ENCODE data around the gene ABHD2.

DNA sequence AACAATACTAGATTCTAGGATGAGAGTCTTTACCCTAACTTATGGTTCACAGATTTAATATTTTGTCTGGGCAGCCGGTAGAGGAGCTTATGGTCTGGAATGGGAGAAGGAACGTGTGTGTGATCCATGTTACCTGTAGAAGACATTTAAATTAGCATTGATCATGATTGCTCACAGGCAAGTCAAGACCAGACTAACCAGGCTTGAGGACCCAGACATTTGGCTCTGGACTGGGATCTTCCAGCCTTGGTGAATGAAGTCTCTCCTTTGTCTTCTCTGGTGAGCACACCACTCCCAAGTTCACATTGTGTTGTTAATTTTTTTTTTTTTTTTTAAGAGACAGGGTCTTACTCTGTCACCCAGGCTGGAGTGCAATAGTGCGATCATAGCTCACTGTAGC is 11.7 kb downstream of the ABHD2 start:
- TF ChIP-seq, protein P1, sequence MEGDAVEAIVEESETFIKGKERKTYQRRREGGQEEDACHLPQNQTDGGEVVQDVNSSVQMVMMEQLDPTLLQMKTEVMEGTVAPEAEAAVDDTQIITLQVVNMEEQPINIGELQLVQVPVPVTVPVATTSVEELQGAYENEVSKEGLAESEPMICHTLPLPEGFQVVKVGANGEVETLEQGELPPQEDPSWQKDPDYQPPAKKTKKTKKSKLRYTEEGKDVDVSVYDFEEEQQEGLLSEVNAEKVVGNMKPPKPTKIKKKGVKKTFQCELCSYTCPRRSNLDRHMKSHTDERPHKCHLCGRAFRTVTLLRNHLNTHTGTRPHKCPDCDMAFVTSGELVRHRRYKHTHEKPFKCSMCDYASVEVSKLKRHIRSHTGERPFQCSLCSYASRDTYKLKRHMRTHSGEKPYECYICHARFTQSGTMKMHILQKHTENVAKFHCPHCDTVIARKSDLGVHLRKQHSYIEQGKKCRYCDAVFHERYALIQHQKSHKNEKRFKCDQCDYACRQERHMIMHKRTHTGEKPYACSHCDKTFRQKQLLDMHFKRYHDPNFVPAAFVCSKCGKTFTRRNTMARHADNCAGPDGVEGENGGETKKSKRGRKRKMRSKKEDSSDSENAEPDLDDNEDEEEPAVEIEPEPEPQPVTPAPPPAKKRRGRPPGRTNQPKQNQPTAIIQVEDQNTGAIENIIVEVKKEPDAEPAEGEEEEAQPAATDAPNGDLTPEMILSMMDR (tag by site-specific recombination; IDR thresholded peaks at IDR 0.05) = no peak
- no peak for TF ChIP-seq ZBTB1 (tag by site-specific recombination; IDR thresholded peaks at IDR 0.05)
- TF ChIP-seq, protein P2, sequence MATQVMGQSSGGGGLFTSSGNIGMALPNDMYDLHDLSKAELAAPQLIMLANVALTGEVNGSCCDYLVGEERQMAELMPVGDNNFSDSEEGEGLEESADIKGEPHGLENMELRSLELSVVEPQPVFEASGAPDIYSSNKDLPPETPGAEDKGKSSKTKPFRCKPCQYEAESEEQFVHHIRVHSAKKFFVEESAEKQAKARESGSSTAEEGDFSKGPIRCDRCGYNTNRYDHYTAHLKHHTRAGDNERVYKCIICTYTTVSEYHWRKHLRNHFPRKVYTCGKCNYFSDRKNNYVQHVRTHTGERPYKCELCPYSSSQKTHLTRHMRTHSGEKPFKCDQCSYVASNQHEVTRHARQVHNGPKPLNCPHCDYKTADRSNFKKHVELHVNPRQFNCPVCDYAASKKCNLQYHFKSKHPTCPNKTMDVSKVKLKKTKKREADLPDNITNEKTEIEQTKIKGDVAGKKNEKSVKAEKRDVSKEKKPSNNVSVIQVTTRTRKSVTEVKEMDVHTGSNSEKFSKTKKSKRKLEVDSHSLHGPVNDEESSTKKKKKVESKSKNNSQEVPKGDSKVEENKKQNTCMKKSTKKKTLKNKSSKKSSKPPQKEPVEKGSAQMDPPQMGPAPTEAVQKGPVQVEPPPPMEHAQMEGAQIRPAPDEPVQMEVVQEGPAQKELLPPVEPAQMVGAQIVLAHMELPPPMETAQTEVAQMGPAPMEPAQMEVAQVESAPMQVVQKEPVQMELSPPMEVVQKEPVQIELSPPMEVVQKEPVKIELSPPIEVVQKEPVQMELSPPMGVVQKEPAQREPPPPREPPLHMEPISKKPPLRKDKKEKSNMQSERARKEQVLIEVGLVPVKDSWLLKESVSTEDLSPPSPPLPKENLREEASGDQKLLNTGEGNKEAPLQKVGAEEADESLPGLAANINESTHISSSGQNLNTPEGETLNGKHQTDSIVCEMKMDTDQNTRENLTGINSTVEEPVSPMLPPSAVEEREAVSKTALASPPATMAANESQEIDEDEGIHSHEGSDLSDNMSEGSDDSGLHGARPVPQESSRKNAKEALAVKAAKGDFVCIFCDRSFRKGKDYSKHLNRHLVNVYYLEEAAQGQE (tag by site-specific recombination; IDR thresholded peaks at IDR 0.05) = no peak
- TF ChIP-seq BCL11B (tag by site-specific recombination; IDR thresholded peaks at IDR 0.05; ENCODE audit: low read depth) = no peak
- TF ChIP-seq ZBTB7A (tag by site-specific recombination; IDR thresholded peaks at IDR 0.05; ENCODE audit: low read depth) = no peak
- no peak for TF ChIP-seq ZEB2 (tag by site-specific recombination; IDR thresholded peaks at IDR 0.05)
- TF ChIP-seq ZNF530 (tag by site-specific recombination; IDR thresholded peaks at IDR 0.05; ENCODE audit: low read depth) = no peak
- TF ChIP-seq ZNF449 (tag by site-specific recombination; IDR thresholded peaks at IDR 0.05) = no peak

Data from HEK293 (cell line).